GM19351 (cell line): ENCODE results near the gene CCNI.
"Not testable (repeated sequence)": the region's sequence is repeated elsewhere in the genome, so short reads cannot be mapped to it uniquely, and the experiment has no call there.

Experiments used
- ATAC-seq: cut with Tn5 transposase; IDR thresholded peaks from one replicate; pipeline ENCODE4 v1.9.1; 2021; ENCODE audit warnings: mild to moderate bottlenecking, moderate library complexity; ENCODE audit not compliant: unreplicated experiment

Gene CCNI

DNA sequence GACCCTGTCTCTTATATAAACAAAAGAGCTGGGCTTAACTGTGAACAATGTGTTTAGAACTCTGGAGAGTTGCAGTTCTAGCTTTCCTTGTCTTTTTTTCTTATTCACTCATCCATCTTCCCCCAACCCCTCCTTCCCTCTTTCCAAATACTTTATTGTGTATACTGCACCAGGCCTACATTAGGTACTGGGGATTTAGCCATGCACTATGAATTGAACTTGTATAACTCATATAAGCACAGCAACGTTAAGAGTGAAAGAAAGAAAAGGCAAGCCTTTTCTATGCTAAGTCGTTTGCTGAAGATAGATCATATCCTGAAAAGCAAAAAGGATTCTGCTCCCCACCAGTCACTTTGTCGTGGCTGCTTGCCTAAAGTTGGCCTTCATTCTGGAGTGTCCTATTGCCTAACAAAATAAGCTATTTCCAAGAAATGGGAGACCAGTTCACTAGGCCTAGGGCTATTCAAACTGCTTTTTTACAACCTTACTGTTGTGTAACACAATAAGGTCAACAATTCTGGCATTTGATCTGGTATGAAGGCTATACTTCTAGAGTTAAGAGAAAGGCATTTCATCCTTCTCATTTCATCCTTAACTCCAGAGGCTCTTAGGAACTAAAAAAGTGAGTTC, 32.2 kb downstream of the CCNI start:
- no peak for ATAC-seq

DNA sequence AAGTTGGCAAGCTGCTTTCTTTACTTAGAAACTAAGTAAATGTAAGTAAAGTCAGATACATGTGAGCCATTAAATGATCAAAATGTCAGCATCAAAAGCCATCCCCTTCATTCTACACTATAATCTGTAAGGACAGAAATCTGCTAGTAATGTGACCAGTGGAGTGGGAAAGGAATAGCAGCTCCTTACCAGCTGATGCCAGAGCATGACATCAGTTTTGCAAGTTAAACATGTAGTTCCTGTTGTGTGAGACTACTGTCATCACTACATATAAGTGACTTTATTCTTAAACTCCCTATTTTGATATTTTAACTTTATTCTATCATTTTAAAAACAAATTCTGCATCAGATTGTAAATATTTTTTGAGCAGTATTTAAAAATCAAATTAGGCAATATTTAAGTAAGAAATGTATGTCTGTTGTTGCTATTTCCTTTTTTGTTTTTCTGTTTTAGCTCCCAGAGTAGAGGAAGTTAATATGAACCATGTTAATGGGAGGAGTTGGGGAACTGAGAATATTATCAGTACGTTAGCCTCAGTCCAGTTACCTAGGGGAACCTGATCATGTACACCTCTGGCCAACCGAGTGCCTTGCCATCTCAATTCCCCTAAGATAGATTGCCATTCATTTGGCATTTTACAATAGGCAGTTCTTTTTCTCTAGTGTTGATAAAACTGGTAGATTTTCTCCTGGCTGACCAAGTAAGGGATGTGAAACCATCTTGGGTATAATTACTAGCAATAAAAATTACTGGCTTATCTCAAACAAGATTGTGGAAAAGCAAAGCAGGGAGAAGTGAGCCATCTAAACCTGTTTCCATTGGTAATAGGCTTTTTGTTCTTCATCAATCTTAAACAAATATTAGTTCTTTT, 34.7 kb downstream of the CCNI start:
- ATAC-seq, result peak; percentile 46

DNA sequence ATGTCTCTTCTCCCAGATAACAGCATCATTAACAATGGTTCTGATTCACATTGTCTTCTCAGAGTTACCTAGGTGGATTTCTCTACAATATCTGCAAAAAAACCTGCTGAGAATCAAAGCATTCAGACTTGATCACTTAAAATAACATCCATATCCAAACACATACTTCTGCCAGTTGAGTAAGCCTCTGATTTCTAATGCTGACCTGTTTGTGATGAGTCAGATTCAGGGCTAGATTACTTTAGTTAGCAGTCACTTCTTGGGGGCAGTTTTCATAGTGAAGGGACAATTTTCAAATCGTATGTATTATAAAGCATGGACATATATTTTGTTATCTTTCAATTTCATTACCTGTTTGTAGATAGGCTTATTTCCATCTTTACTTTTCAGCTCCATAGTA, 35.5 kb downstream of the CCNI start:
- ATAC-seq, result no peak

DNA sequence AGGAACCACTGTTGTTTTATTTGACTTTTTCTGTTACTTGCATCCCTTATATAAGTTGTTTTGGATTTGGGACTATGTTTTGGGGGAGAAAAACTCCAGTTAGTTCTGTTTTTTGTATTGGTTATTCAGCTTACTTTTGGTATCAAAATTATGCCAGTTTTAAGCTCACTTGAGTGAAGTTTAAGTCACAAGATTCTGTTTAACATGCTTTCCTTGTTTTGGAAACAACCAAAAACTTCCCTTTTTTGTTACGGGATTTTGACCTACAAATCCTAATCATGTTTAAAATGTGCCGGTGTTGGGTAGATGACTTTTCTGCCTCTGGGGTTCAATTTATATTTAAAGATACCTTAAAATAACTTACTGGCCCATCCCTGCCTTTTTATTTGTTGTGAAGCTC, 36.0 kb downstream of the CCNI start:
- ATAC-seq, result no peak

DNA sequence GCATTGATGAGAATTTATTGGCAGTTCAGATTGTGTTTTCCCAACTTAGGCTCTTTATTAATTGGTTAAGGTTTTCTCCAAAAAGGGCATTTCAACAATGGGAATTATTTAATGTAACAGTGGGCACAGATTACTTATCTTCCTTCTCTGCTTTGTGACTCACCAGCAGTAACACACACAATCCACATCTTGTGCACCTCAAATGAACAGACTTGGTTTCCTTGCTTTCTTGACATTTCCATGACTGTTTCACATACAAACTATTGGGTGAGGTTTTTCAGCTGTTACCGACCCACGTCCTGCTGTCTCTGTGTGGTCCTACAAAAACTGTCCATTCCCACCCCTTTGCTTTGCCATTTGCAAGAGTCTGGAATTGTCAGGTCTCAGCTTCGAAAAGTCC, 38.1 kb downstream of the CCNI start:
- ATAC-seq, result no peak

DNA sequence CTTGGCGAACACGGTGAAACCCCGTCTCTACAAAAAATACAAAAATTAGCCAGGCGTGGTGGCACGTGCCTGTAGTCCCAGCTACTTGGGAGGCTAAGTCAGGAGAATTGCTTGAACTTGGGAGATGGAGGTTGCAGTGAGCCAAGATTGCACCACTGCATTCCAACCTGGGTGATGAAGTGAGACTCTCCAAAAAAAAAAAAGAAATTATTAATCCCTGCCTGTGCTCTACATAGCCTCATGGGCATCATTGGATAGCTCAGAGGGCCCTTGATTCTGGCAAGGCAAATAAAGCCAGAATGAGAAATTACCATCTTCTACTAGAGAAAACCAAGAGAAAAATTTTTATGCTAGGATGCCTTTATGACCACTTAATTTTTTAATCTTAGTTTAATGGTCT, 38.6 kb downstream of the CCNI start:
- ATAC-seq, result not testable (repeated sequence)

DNA sequence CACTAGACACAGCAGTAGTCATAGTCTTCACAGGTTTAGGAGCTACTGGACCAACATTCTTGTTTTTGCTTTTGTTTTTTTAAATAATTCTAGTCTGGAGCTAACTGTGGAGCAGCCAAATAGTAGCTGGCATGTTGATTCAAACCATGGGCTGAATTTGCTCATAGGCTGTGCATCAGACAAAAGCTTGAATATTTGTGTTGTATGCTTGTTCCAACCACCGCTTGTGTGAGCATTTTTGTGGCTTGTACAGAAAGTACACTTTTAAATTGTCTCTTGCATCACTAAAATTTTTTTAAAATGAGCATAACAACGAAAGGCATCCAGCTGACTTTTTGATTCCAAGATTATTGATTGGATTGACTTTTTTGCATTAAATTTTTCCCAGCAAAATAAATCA, 39.6 kb downstream of the CCNI start:
- no peak for ATAC-seq

DNA sequence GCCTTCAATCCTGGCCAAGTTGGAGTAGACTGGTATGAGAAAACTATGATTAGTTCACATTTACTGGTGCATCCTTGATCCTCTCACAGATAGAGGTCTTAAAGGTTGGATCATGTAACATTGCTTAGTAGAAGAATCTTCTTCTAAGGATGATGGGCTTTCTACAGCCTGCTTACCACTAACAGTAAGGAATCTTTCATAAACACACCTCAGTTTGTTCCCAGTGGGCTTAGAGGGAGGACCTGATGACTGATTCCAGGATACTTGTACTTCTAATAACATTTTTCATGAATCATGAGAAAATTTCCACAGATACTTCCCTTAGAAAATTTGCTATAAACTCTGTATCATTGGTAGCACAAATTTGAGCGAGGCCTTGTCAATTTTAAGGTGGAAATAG, 40.6 kb downstream of the CCNI start:
- no peak for ATAC-seq

DNA sequence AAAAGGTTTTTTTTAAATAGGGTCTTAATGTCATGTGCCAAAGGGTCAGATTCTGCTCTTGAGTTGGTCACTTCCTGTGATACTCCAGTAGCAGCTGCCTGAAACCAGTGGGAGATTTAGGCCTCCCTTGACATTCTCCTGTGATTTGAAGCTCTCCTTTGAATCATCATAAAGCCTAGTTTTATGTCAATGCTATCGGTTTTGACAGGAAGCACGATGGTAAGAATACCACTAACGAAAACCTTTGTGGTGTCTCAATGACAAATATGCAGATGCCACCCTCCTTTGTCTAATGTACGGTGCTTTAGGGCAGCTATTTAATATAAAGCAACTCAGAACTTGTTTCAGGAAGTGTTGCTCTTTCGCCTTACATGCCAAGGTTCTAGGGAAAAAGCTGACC, 44.2 kb downstream of the CCNI start:
- ATAC-seq, result no peak

DNA sequence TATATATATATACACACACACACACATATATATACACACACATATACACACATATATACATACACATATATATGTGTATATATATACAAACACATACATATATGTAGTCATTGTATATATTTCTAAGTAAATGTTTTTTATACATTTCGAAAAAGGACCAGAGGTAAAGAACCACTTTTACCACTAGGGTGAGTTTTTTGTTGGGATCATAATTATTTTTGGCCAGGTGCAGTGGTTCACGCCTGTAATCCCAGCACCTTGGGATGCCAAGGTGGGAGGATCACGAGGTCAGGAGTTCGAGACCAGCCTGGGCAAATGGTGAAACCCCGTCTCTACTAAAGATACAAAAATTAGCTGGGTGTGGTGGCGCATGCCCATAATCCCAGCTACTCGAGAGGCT, 46.0 kb downstream of the CCNI start:
- not testable (repeated sequence) for ATAC-seq

DNA sequence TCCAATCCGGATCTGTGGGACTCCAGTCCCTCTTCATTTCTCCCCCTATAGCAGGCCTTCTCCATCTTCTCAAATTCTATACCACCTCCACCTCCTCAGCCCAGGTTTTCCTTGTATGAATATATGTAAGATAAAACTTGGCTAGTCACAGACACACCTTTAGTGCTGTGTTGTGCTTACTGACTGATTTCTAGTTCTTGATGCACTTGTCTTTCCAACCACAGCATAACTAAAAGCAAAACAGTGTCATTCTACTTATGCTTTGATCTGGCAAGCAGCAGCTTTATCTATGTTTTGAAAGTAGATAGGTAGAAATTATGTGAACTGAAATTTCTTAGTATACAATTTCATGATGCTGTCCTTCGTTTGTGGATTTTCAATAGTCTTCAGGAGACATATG, 47.5 kb downstream of the CCNI start:
- no peak for ATAC-seq

DNA sequence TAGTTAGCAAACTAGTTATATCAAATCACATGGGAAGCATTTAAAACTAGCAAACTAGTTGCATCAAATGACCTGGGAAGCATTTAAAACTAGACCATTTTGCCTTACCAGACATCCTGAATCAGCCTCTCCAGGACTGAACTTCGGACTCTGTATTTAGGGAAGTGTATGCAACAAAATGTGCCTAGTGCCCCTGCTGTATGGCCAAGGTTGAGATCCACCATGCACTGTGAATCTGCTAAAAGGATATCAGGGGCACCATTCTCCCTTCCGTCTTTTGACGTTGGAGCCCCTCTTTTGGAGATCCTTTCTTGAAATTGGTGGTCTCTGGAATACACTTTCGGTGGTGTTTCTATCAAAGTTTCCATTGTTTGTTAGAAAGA, 49.5 kb downstream of the CCNI start:
- no peak for ATAC-seq

DNA sequence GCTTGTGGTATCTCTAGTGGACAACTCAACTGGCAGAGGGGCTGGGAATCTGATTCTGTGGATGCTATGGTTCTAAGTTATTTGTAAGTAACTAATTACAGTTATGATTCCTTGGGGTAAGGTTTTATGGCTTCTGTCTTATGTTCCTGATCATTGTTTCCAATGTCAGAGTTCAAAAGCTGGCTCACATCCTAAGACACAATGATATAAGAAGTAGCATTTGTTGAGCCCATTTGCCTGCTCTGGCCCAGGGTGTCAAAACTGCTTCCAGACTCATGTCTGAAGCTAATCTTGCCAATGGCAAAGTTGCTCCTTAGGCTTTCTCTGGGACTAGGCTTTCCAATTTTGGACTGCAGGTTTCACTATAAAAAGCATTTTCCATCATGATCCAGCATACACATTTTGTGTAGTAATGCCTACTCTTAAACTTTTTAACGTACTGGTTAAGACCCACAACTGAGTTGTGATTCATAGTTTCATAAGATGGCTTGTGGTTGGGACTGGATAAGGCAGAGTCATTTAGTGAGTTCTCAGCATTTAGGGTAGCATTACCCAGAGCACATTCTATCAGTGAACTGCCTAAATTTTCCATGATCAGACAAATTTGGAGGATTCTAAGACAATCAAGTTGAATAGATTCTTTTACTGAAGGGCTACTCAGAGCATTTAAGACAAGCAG, 50.0 kb downstream of the CCNI start:
- peak; percentile 95 for ATAC-seq

DNA sequence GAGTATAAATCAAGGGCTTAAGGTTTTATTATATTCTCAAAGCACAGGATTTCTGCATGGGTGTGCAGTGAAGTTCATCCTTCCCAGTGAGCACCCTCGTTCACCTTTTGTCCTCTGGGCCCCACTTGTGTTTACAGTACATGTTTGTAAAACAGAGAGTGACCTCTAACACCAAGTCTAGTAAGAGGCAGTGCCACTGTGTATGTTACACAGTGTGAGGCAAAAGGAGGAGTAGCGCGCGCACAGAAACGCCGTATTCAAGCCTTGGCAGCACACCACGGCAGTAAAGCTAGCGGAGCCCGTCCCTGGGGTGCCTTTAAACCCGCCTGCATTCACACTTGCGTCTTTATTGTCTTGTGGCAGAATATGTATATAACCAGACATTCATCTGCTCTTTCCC, 51.9 kb downstream of the CCNI start:
- ATAC-seq, result no peak

DNA sequence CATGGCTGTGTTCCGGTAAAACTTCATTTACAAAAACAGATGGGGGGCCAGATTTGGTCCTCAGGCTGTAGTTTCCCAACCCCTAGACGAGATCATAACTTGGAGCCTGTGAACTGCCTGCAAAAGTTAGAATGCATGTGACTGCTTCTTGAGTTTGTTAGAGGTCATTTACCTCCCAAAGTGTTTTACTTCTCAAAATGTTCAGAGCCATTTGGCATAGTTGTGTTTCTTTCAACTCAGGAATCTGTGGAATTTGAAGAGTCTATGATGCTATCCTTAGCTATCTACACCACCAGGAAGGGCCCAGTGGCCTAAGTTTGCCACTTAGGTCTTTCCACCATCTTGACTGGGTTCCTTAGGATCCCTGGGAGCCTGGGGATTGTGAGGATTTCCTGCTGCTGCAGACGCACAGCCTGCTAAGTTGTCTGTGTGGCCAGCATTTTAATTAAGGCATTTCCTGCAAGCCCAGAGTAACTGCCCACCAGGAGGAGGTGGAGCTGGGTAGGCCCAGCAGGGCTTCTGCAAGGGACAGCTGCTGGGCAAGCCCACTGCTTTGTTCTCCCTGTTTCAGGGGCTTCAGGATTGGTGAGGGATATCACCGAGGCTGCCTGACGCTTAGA, 53.1 kb downstream of the CCNI start:
- no peak for ATAC-seq

DNA sequence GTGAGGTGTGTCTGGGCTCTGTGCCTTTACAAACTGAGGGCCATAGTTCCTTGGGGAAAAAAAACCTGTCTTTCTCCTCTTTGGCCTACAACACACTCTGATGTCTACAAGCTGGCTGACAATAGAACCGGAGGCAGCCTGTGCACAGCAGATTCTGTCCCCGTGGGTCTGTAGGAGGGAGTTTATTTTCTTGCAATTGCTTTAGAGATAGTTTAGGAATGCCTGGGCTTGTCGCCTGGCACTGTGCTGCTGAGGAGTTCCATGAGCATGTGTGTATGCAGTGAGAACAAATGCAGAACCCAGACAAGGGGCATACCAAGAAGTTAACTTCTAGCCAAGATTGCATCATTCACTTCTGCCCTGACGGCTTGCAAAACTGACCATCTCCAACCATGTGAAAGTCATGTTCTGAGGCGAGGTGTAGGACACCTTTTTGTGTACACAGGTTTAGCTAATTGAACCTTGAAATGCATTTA, 54.1 kb downstream of the CCNI start:
- ATAC-seq, result no peak

DNA sequence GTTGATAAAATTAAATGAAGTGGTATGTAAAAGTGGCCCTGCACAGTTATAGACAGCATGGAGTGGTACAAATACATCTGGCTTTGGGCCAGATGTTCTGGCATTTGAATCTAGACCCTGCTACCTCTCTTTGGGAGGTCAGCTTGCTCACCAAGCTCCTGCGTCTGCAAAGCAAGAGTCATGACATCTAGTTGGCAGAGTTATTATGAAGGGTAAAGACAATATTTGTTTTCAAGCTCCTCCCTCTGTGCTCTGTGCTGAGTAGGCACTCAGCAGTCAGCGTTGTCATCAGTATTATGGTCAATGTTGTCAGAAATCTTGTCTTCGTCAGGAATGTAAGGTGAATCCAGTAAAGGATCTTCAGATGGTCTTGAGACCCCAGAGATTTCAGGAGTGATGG, 55.8 kb downstream of the CCNI start:
- ATAC-seq, result no peak

DNA sequence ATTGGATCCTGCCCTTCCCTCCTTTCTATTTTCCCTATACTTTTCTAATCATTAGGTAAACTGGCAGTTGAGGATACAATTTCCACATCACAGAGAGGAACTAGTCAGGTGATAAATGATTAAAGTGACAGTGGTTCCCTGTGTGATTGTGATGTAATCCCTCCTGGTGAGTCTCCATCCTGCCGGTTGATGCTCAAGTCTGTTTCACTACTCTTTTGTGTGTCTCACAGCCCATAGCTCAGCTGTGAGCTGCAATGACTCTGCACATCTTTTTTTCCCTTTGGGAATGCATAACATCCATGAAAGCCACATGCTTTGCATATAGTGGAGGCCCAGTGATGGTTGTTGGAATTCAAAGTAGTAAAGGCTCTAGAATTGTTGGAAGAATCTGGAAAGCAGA, 60.4 kb downstream of the CCNI start:
- ATAC-seq, result no peak

DNA sequence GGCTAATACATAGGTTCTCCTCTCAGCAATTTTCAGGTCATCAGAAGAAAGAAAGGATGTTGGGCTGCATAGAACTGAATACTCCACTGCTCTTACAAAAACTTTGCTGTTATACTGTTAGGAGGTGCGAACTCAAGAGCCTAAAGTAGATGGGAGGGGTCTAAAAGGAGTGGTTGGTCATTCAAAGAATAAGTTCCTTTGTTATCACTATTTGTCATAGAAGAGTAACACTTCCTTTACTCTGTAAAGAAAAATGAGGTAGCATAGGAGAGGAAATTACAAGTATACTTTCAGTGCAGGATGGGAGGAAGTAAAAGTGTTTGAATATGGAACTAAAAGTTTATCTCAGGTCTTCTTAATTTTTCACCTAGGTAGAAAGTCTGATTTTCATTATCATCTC, 61.5 kb downstream of the CCNI start:
- no peak for ATAC-seq

DNA sequence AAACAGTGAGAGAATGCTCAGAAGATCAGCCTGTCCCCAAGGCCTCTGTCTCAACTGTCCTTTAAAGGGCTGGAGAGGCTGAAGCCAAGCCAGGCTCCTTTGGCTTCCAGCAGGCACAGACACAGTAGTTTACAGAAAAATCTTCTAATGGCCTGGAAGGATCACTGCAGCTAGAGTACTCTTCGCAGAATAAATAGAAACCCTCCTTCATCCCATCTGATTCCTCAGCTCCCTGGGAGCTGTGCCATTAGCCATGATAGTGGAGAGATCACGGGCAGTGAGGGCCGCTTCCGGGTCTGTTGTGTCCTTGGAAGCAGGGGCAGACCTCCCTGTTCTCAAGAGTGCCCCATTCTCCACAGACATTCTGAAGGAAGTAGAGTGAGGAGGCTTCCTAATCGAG, 63.1 kb downstream of the CCNI start:
- ATAC-seq, result no peak

DNA sequence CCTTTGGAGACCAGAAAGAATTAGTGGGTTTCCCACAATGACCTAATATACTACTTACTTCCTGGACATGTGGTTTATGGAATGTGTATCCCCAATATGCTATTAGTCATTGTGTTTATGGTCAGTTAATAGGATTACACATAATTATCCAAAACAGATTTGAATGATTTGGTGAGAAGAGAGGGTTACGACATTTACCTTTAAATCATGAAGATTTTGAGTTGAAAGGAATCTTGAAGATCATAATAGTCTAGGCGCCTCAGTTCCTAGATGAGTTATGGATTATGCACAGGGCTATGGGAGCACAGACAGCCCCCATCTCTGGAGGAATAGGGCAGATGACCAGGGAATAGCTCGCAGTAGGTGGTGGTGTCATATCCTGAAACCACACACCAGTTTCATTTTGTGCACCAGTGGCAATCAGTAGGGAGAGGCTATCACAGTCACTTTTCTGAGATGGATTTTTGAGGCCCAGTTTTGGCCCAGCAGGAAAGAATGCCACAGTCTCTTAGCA, 64.9 kb downstream of the CCNI start:
- ATAC-seq, result no peak
